HepG2 (cell line): ENCODE measurements around the gene TMED9. TPM values are rescaled to one million over a fixed set of nuclear protein-coding genes. Genes with fewer than 3 reads are reported as not detected.

Experiments
- ATAC-seq: fragments of 200-7000 bp; cut with Tn5 transposase; 3 replicates; pipeline ENCODE4 v1.9.1; 2020; ENCODE audit warnings: mild to moderate bottlenecking, moderate library complexity
- BruUV-seq: library from RNA; stranded (reverse); fragments of 400-500 nt; replicated peaks from 2 replicates; lab custom pipeline; 2021; lab: Mats Ljungman, UMichigan
- CTCF ChIA-PET: fragments of 300-600 bp; formaldehyde crosslinking; extraction: SDS; loops from one replicate; lab custom pipeline; 2021; ENCODE audit warnings: low total read pairs, inconsistent platforms, low intra/inter-chr PET ratio; lab: Yijun Ruan, JAX
- POLR2A ChIA-PET: fragments of 350-600 bp; sonication (Branson Sonifier 250); formaldehyde crosslinking; loops from one replicate; lab custom pipeline; 2020; ENCODE audit warnings: antibody characterized with exemption, inconsistent platforms; lab: Yijun Ruan, JAX
- DNase-seq: peaks from one replicate; pipeline ENCODE4 v3.0.0-alpha.2; 2015; ENCODE audit warnings: low spot score
- FAIRE-seq: peaks from 3 replicates; lab custom pipeline; 2011; peaks lifted over from hg19 to GRCh38; lab: Jason Lieb, UNC
- H2AFZ ChIP-seq: one replicate; pipeline ENCODE4 v1.6.1; 2011; ENCODE audit warnings: low read length, inconsistent platforms
- H3K27ac ChIP-seq: fragments of 300-600 bp; 3 replicates; pipeline ENCODE4 v1.8.0; 2011; ENCODE audit warnings: mixed run types, mild to moderate bottlenecking, mixed read lengths, low read length, inconsistent platforms; ENCODE audit not compliant: insufficient read depth; ENCODE audit errors: extremely low read length
- H3K27me3 ChIP-seq, 2 experiments: fragments of 200-600 bp in 1 of 2; 2 replicates in 1 of 2; 3 replicates in 1 of 2; pipeline versions ENCODE4 v1.6.0 to v1.8.0; 2011; ENCODE audit warnings: low read length in 2 of 2, mild to moderate bottlenecking in 2 of 2, moderate library complexity in 2 of 2, inconsistent platforms in 1 of 2; ENCODE audit not compliant: insufficient read depth in 2 of 2, control insufficient read depth in 1 of 2
- H3K36me3 ChIP-seq, 2 experiments: fragments of 200-600 bp in 1 of 2; replicated peaks in 1 of 2; 2 replicates in 1 of 2; 3 replicates in 1 of 2; pipeline versions ENCODE4 v1.5.1 to v1.8.0; 2011; ENCODE audit warnings: low read length in 2 of 2, inconsistent platforms in 1 of 2; ENCODE audit not compliant: insufficient read depth in 2 of 2, control insufficient read depth in 1 of 2
- H3K4me1 ChIP-seq: 2 replicates; pipeline ENCODE4 v1.5.1; 2012; ENCODE audit warnings: low read length, inconsistent platforms; ENCODE audit not compliant: insufficient read depth
- H3K4me2 ChIP-seq: 2 replicates; pipeline ENCODE4 v1.6.0; 2011; ENCODE audit warnings: low read depth, low read length, inconsistent platforms
- H3K4me3 ChIP-seq, 3 experiments: fragments of 200-600 bp in 1 of 3; sonication (generic), shearing (Covaris generic) in 1 of 3; replicated peaks in 1 of 3; 2 replicates each; pipeline ENCODE4 v1.5.1; 2011 to 2016; ENCODE audit warnings: low read length in 3 of 3, inconsistent platforms in 2 of 3, low read depth in 2 of 3, mild to moderate bottlenecking in 2 of 3, control low read depth in 1 of 3, mixed read lengths in 1 of 3; ENCODE audit not compliant: insufficient read depth in 1 of 3
- H3K79me2 ChIP-seq: one replicate; pipeline ENCODE4 v1.6.1; 2011; ENCODE audit warnings: low read length, inconsistent platforms; ENCODE audit not compliant: insufficient read depth
- H3K9ac ChIP-seq: 2 replicates; pipeline ENCODE4 v1.6.0; 2011; ENCODE audit warnings: mild to moderate bottlenecking, low read depth, low read length, inconsistent platforms; ENCODE audit not compliant: insufficient read depth
- H3K9me3 ChIP-seq: 2 replicates; pipeline ENCODE4 v1.5.1; 2012; ENCODE audit warnings: mild to moderate bottlenecking, low read length
- H4K20me1 ChIP-seq: 2 replicates; pipeline ENCODE4 v1.6.0; 2011; ENCODE audit warnings: inconsistent platforms, mild to moderate bottlenecking, low read length, moderate library complexity; ENCODE audit not compliant: insufficient read depth
- GABPA ChIP-seq, 2 experiments: IDR thresholded peaks; 2 replicates each; pipeline ENCODE4 v1.6.1; 2011 to 2016; ENCODE audit warnings: low read depth in 2 of 2, low read length in 1 of 2, missing biosample characterization in 1 of 2, missing genetic modification characterization in 1 of 2
- RARA ChIP-seq: IDR thresholded peaks from 2 replicates; pipeline ENCODE4 v1.6.1; 2016; ENCODE audit warnings: missing genetic modification reagents, missing compliant biosample characterization
- SAFB2 ChIP-seq: sonication (generic); formaldehyde crosslinking; IDR thresholded peaks from 2 replicates; pipeline ENCODE4 v1.5.1; 2020; ENCODE audit warnings: missing genetic modification reagents, low read depth, mild to moderate bottlenecking, borderline replicate concordance
- ZBTB37 ChIP-seq: sonication (generic); formaldehyde crosslinking; IDR thresholded peaks from 2 replicates; pipeline ENCODE4 v1.4.0; 2020; ENCODE audit warnings: mild to moderate bottlenecking, missing genetic modification reagents
- ZNF432 ChIP-seq: sonication (generic); formaldehyde crosslinking; IDR thresholded peaks from 2 replicates; pipeline ENCODE4 v1.5.0; 2020; ENCODE audit warnings: missing genetic modification reagents, mild to moderate bottlenecking, borderline replicate concordance
- ZNF629 ChIP-seq: sonication (generic); formaldehyde crosslinking; conservative IDR thresholded peaks from 2 replicates; pipeline ENCODE4 v1.5.0; 2020; ENCODE audit warnings: missing genetic modification reagents
- ZNF724P ChIP-seq: sonication (generic); formaldehyde crosslinking; IDR thresholded peaks from 2 replicates; pipeline ENCODE4 v1.8.0; 2022; ENCODE audit warnings: missing genetic modification reagents, borderline replicate concordance
- WGBS: methylation state at CpG from one replicate; pipeline ENCODE4 v1.1.6; 2017; ENCODE audit warnings: low lambda C conversion rate; 5-methylcytosine and 5-hydroxymethylcytosine counted together
- in situ Hi-C: cut with HindIII; loops from 2 replicates; pipeline ENCODE4 v1.10.0; 2017; ENCODE audit warnings: low pct_unique_long_range_greater_than_20kb; ENCODE audit not compliant: extremely low pct_ligation_motif_present
- intact Hi-C: fragments of 100-400 bp; cut with micrococcal nuclease; formaldehyde crosslinking; loops from one replicate; pipeline ENCODE4 v1.10.0; 2022; ENCODE audit not compliant: unreplicated experiment
- polyA plus RNA-seq, 8 experiments: library from polyadenylated mRNA; depleted of rRNA in 3 of 8; stranded (reverse) in 7 of 8; unstranded in 1 of 8; fragments of >200 nt; fragmentation: Illumina TruSeq in 4 of 8; extraction: Trizol in 4 of 8; gene quantifications; 2 replicates each; pipeline versions ENCODE4 v1.2.1 to v1.2.3, GENCODE V29; 2011 to 2016; ENCODE audit warnings: low read depth in 4 of 8, missing spikeins in 1 of 8, mixed read lengths in 1 of 8; ENCODE audit not compliant: insufficient read depth in 1 of 8
- total RNA-seq, 5 experiments: library from RNA; depleted of rRNA; stranded (reverse); fragments of >200 nt; fragmentation: Illumina TruSeq; extraction: Trizol; gene quantifications; 2 replicates each; pipeline ENCODE4 v1.2.3, GENCODE V29; 2016; ENCODE audit warnings: low read depth in 1 of 5
- TF ChIP-seq, protein P1 (sequence below): sonication (generic); formaldehyde crosslinking; IDR thresholded peaks from 2 replicates; pipeline ENCODE4 v1.4.0; 2020; ENCODE audit warnings: missing genetic modification reagents, borderline replicate concordance

TMED9 gene
- total and polyA plus RNA-seq, 2 of the 13 experiments (the other 11 are each of a cell fraction or from before 2014, with no cell fraction given): 161 to 350 TPM

GRCh38 chr5:177601126-177601525 lies 9.1 kb downstream of the TMED9 start:
- ATAC-seq (no peak), DNase-seq (no peak), FAIRE-seq (no peak)
- H3K27ac ChIP-seq: no peak overlapping the region
- ChIA-PET POLR2A (no interaction called here), CTCF (interaction anchor here (1.3 kb wide), 1 partner anchor 100 kb away, joined by 3 read pairs; no protein-coding TSS in a partner anchor)
- no peaks in the 10 kb centered on the region for H4K20me1 ChIP-seq
- H3K36me3 ChIP-seq: peaks cover 4 to 6% of the 10 kb centered on the region in 2 experiments
- no peaks in the 10 kb centered on the region for H3K27me3 ChIP-seq
- WGBS: 94% methylated on average over 11 of the region's 11 CpGs
- H3K9me3 ChIP-seq: no peaks in the 10 kb centered on the region
- in situ Hi-C loops: loop anchor here (25.0 kb wide), 1 partner anchor 461 kb away; no protein-coding TSS in a partner anchor
- TF ChIP-seq ZNF724P (CRISPR knock-in tag) (no peak), ZNF432 (no peak), GABPA (IDR thresholded peaks at IDR 0.05; ENCODE audit: low read depth, low read length) (no peak), GABPA (CRISPR knock-in tag; IDR thresholded peaks at IDR 0.05; ENCODE audit: low read depth) (0 out of 2 replicates have a peak, but pooled peaks have one; percentile 3), ZNF629 (CRISPR knock-in tag) (no peak), RARA (CRISPR knock-in tag) (no peak), ZBTB37 (CRISPR knock-in tag) (no peak), SAFB2 (CRISPR knock-in tag) (no peak)
- TF ChIP-seq, protein P1, sequence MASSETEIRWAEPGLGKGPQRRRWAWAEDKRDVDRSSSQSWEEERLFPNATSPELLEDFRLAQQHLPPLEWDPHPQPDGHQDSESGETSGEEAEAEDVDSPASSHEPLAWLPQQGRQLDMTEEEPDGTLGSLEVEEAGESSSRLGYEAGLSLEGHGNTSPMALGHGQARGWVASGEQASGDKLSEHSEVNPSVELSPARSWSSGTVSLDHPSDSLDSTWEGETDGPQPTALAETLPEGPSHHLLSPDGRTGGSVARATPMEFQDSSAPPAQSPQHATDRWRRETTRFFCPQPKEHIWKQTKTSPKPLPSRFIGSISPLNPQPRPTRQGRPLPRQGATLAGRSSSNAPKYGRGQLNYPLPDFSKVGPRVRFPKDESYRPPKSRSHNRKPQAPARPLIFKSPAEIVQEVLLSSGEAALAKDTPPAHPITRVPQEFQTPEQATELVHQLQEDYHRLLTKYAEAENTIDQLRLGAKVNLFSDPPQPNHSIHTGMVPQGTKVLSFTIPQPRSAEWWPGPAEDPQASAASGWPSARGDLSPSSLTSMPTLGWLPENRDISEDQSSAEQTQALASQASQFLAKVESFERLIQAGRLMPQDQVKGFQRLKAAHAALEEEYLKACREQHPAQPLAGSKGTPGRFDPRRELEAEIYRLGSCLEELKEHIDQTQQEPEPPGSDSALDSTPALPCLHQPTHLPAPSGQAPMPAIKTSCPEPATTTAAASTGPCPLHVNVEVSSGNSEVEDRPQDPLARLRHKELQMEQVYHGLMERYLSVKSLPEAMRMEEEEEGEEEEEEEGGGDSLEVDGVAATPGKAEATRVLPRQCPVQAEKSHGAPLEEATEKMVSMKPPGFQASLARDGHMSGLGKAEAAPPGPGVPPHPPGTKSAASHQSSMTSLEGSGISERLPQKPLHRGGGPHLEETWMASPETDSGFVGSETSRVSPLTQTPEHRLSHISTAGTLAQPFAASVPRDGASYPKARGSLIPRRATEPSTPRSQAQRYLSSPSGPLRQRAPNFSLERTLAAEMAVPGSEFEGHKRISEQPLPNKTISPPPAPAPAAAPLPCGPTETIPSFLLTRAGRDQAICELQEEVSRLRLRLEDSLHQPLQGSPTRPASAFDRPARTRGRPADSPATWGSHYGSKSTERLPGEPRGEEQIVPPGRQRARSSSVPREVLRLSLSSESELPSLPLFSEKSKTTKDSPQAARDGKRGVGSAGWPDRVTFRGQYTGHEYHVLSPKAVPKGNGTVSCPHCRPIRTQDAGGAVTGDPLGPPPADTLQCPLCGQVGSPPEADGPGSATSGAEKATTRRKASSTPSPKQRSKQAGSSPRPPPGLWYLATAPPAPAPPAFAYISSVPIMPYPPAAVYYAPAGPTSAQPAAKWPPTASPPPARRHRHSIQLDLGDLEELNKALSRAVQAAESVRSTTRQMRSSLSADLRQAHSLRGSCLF (CRISPR knock-in tag): no peak
- peaks cover 27% of the 10 kb centered on the region for H3K4me1 ChIP-seq
- peaks cover 5% of the 10 kb centered on the region for H3K79me2 ChIP-seq
- no peak overlapping the region for H2AFZ ChIP-seq
- TSS peak; percentile 44 for BruUV-seq
- peak overlapping the region; percentile 84 to 89 (median 87) for H3K4me3 ChIP-seq
- intact Hi-C loops: loop anchor here (1.0 kb wide), 1 partner anchor 40 kb away; no protein-coding TSS in a partner anchor
- peak overlapping the region; percentile 82 for H3K9ac ChIP-seq
- peak overlapping the region; percentile 88 for H3K4me2 ChIP-seq
